Measurements from ENCODE around the gene ATG16L2.
"Not testable (repeated sequence)": the region's sequence is repeated elsewhere in the genome, so short reads cannot be mapped to it uniquely, and the experiment has no call there.

Gene ATG16L2

DNA sequence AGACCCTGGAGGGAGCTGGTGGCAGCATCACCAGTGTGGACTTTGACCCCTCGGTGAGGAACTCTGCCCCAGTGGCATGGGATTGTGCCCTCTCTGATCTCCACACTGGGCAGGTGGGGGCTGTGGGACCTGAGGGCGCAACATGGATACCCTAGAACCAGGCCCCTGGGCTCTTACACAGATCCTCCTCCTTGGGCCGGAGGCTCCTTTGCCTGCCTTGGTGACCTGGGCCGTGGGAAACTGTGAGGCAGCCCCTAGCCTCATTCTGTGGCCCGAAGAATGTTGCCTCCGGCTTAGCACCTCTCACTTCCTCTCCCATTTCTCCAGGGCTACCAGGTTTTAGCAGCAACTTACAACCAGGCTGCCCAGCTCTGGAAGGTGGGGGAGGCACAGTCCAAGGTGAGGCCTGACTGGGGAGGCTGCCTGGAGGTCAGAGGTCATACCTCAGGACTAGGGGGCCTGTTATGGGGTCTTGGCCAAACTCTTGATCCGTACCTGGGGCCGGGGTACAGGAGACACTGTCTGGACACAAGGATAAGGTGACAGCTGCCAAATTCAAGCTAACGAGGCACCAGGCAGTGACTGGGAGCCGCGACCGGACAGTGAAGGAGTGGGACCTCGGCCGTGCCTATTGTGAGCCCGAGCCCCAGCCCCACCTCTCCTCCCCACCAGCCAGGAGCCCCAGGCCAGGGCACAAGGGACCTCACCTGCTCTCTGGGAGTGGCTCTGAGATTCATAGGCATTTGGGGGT is 12.2 kb downstream of the ATG16L2 start:
- no peak for DNase-seq

DNA sequence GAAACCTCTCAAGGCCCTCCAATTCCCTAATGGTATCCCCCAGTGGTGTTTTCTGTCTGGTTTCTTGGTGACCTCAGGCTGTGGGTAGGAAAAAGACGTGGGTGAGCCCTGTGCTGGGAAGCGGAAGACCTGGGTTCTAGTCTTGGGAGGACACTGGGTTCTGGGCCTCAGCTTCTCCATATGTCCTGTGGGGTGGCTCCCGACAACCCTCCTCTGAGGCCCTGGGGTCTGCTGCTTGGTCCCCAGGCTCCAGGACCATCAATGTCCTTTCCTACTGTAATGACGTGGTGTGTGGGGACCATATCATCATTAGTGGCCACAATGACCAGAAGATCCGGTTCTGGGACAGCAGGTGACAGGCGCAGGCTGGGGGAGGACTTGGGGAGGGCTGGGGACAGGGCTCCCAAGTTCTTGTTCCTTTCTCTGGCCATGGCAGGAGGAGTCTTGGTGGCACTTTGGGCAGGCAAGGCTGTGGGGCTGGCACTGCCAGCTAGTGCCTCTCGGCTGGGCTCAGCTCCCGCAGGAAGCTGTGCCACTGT is 12.8 kb downstream of the ATG16L2 start:
- DNase-seq, result no peak

DNA sequence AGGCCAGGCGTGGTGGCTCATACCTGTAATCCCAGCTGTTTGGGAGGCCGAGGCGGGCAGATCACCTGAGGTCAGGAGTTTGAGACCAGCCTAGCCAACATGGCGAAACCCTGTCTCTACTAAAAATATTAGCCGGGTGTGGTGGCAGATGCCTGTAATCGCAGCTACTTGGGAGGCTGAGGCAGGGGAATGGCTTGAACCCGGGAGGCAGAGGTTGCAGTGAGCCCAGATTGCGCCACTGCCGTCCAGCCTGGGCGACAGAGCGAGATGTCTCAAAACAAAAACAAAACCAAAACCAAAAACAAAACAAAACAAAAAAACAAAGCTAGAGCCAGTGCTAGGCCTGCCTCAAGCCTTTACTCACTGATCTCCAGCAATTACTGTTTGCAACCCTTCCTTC is 13.4 kb downstream of the ATG16L2 start:
- not testable (repeated sequence) for DNase-seq

GRCh38 chr11:72828081-72828567 is 13.9 kb downstream of the ATG16L2 start:
- DNase-seq, result no peak

- DNase-seq, result no peak
Observed at GRCh38 chr11:72828692-72829101, 14.5 kb downstream of the ATG16L2 start.

- no peak for DNase-seq
Observed at GRCh38 chr11:72829178-72829577, 15.0 kb downstream of the ATG16L2 start.

GRCh38 chr11:72829884-72830533 is 15.8 kb downstream of the ATG16L2 start:
- no peak for DNase-seq

- DNase-seq, result peak; percentile 74
Observed at GRCh38 chr11:72831521-72832300, 17.5 kb downstream of the ATG16L2 start.

GRCh38 chr11:72832301-72833082 is 18.3 kb downstream of the ATG16L2 start:
- no peak for DNase-seq

GRCh38 chr11:72833083-72833733 is 19.0 kb downstream of the ATG16L2 start:
- no peak for DNase-seq

GRCh38 chr11:72833811-72834493 is 19.7 kb downstream of the ATG16L2 start:
- no peak for DNase-seq

DNA sequence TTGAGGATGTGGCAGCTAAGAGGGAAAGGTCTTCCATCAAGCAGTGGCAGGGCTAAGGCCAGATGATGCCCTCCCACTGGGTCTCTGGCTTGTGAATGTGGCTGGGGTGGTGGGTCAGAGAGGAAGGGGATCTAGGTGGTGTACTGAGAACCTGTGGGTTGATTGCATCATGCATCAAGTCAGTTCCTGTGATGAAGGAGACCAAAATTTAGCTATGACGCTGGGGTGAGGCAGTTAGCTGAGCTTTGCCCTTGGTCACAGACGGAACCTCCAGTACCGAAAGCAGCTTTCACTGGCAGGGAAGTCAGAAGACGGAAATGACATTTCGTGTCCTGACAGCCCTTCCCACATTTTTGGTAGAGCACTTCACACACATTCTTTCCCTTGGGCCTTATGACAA is 20.7 kb downstream of the ATG16L2 start:
- no peak for DNase-seq

- no peak for DNase-seq
Observed at GRCh38 chr11:72836111-72836510, 21.9 kb downstream of the ATG16L2 start.

DNA sequence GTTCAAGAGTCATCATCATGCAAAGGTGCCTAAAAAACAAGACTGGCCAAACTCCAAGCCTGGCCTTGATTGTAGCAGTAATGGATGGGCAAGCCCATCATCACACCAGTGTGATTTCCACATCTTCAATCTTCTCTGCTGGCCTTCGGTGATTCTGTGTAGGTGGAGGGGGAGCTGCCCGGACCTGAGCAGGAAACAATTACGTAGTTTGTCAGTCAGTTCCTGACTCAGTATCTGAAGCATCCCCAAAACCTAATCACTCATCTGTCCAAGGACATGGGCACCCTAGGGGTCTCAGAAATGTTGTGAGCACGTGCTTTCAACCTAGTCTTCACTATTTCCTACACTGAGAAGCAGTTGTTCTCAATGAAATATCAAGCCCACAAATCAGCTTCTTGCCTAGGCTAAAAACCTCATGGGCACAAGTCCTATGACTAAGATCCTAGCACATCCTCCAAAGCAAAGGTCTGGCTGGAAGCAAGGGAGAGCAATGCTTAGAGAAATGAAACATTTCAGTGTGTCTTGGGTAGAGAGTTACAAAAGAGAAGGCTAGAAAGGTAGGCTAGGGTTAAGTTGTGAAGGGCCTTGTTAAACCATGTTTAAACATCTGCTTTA is 24.6 kb downstream of the ATG16L2 start:
- no peak for DNase-seq

DNA sequence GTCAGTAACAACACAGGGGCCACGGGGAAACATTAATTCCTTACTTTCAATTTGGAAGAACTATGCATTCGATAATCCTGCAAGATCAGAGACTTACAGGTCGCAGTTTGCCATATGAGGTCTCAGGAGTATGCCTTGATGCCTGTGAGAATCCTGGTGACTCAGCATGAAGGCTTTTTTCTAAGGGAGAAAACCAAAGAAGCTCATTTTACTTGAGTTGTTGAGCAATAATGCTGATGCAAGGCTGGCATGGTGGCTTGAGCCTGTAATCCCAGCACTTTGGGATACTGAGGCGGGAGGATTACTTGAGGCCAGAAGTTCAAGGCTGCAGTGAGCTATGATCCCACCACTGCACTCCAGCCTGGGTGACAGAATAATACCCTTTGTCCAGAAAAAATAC is 26.6 kb downstream of the ATG16L2 start:
- DNase-seq, result no peak

GRCh38 chr11:72841397-72841796 is 27.2 kb downstream of the ATG16L2 start:
- DNase-seq, result no peak

DNA sequence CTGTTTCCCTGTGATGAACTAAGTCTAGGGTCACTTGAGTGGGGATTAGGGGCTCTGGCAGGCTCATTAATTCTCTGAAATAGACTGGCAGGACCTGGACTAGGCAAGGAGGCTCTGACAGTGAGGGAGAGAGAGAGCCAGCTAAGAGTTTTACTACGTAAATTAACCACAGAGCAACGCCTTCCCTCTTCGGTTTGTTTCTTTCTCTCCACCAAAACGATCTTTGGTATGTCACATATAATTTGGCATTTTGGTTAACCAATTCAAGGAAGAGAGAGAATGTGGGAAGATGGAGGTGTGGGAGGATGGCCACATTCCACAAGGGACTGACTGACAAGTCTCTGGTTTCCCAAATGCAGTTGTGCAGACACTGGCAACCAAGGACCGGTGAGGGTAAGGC is 27.9 kb downstream of the ATG16L2 start:
- no peak for DNase-seq

DNA sequence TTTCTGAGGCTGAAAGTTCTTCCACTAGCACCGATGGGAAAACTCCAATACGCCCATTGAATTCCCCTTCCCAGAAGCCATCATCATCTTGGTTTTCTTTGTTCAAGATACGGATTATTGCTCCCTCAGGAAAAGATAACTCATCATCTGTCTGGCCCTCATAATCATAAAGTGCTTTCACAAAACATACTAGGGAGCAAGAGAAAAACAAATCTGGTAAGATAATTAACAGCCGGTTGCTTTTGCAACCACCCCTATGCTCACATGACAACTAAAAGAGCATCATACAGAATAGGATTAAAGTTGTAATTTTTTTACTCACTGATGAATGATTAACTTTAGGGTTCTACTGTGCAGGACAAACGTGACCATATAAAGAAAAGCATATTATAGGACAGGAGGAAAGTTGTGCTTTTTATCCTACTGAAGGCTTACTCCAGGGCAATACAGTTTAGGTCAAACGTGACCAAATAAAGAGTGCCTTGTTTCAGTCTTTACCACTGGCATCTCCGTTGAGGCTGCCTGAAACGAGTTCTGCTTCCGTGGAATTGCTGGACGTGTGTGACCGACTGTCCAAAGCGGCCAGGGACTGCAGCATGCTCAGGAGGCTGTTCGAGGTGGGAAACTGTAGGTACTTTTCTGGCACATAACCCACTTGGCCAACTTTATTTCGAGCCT is 28.6 kb downstream of the ATG16L2 start:
- no peak for DNase-seq

GRCh38 chr11:72844356-72844755 is 30.1 kb downstream of the ATG16L2 start:
- no peak for DNase-seq

DNA sequence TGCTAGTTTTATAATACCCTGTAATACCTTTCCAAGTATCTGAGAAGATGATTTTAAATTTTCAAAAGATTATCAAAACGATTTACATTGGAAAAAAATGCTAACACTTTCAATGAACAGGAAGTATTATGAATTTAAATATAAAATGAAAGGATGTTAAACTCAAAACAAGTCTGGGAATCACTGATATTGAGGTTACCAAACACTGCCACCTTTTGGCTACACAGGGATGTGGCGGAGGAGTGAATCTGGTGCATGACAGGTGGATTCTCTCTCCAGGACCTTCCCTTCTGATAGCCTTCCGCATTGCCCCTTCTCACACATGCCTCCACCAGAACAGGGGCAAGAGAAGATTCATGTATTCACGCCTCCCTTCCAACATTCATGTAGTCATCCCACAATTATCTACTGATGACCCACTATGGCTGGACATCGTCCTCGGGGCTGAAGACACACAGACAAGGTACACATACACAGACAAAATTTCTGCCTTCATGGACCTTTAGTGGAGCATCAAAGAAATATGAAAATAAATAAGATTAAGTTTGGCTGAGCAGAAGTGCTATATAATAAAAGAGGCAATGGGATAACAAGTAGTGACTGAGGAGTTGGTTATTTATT is 34.7 kb downstream of the ATG16L2 start:
- no peak for DNase-seq

Data from stimulated activated CD8-positive, alpha-beta memory T cell treated with anti-CD3 and anti-CD28 coated beads, Interleukin-4, amount 100 ng/mL, for 48 hours (primary cell).